Neuron (in vitro differentiated cells): Measurements from ENCODE around the gene SPECC1L.
"Not testable (repeated sequence)": the region's sequence is repeated elsewhere in the genome, so short reads cannot be mapped to it uniquely, and the experiment has no call there.

Source experiments
- H2AFZ ChIP-seq: one replicate; pipeline ENCODE4 v1.6.1; 2013; ENCODE audit warnings: low read depth, mild to moderate bottlenecking, inconsistent platforms, low read length, moderate library complexity
- H3K27me3 ChIP-seq: one replicate; pipeline ENCODE4 v1.6.1; 2013; ENCODE audit warnings: low read length; ENCODE audit not compliant: insufficient read depth
- H3K36me3 ChIP-seq: one replicate; pipeline ENCODE4 v1.6.1; 2013; ENCODE audit warnings: low read length; ENCODE audit not compliant: insufficient read depth
- H3K4me1 ChIP-seq: one replicate; pipeline ENCODE4 v1.6.1; 2013; ENCODE audit warnings: low read length; ENCODE audit not compliant: insufficient read depth
- H3K4me3 ChIP-seq: 2 replicates; pipeline ENCODE4 v1.5.1; 2013; ENCODE audit warnings: mild to moderate bottlenecking, low read length, moderate library complexity
- H3K9me3 ChIP-seq: one replicate; pipeline ENCODE4 v1.6.1; 2013; ENCODE audit warnings: low read length

SPECC1L gene

GRCh38 chr22:24284747-24285203 is 14.1 kb downstream of the SPECC1L start:
- no peaks in the 10 kb centered on the region for H3K27me3 ChIP-seq
- H3K4me1 ChIP-seq, result peaks cover 16% of the 10 kb centered on the region
- H3K36me3 ChIP-seq, result peaks cover 3% of the 10 kb centered on the region
- no peak overlapping the region for H3K4me3 ChIP-seq
- H2AFZ ChIP-seq, result no peak overlapping the region
- H3K9me3 ChIP-seq, result peaks cover 2% of the 10 kb centered on the region

DNA sequence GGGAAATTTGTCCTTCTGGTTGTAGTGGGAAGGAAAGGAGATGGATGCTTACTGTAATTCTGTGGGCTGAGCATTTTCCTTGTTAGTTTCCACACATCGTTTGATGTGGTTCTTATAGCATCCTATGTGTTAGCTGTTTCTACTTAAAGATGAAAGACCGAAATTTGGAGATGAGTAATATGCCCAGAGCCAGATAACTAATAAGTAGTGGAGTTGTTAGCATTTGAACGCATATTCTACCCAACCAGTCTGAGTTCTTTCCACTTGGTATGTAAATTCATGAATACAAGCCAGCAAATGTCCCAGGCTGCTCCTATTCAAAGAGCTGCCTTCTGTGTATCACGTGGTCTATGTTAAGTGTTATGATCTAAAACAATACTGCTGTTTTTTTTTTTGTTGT is 14.6 kb downstream of the SPECC1L start:
- Histone ChIP-seq H3K4me1 (peaks cover 21% of the 10 kb centered on the region), H2AFZ (no peak overlapping the region), H3K9me3 (peaks cover 2% of the 10 kb centered on the region), H3K4me3 (no peak overlapping the region), H3K36me3 (peaks cover 3% of the 10 kb centered on the region), H3K27me3 (no peaks in the 10 kb centered on the region)

DNA sequence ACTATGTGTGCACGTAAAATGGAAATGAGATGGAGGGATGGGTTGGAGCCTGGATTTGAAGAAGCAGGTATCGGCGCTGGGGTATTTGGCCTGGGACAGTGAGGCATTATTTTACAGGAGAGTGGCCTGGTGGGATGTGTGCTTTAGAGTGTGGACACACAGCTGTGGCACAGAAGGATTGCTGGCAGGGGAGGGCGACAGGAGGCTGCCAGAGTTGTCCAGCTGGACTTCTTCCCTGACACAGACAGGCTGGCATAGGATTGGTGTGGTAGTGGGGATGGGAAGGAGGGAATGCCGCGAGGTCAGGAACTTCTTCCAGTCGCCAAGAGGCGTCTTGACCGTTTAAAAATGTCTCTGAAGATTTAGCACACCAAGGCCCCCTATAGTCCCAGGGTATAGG is 16.6 kb downstream of the SPECC1L start:
- not testable (repeated sequence) for H2AFZ ChIP-seq, H3K9me3 ChIP-seq, H3K36me3 ChIP-seq, H3K27me3 ChIP-seq, H3K4me3 ChIP-seq
- peaks cover 20% of the 10 kb centered on the region for H3K4me1 ChIP-seq

GRCh38 chr22:24287801-24288200 is 17.2 kb downstream of the SPECC1L start:
- H3K9me3 ChIP-seq, H3K4me3 ChIP-seq: not testable (repeated sequence)

DNA sequence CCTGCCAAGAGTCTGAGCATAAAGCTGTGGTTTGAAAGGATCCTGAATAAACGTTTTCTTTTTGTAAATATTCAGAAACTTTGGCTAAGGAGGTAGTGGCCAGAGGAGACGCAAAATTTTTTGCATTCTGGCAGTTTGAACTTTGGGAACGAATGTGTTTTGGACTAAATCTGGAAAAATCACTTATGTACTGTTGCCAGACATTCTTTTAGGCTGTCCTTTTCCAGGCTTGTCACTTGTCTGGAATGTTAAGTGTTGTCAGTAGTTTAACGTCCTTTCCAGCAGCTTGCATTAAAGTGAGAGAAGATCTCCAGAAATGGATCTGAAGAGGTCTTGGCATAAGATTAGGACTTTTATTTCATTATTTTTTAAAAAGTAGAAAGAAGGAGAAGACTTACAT is 18.5 kb downstream of the SPECC1L start:
- H3K9me3 ChIP-seq, result no peaks in the 10 kb centered on the region
- peaks cover 20% of the 10 kb centered on the region for H3K4me1 ChIP-seq
- no peak overlapping the region for H2AFZ ChIP-seq
- H3K36me3 ChIP-seq, result peaks cover 3% of the 10 kb centered on the region
- H3K27me3 ChIP-seq, result no peaks in the 10 kb centered on the region
- no peak overlapping the region for H3K4me3 ChIP-seq

More at GRCh38 chr22:24287801-24288200, 17.2 kb downstream of the SPECC1L start:
- peaks cover 20% of the 10 kb centered on the region for H3K4me1 ChIP-seq
- H2AFZ ChIP-seq, H3K36me3 ChIP-seq, H3K27me3 ChIP-seq: not testable (repeated sequence)

- H3K4me1 ChIP-seq, result peaks cover 18% of the 10 kb centered on the region
- no peaks in the 10 kb centered on the region for H3K27me3 ChIP-seq
- peaks cover 3% of the 10 kb centered on the region for H3K36me3 ChIP-seq
- no peaks in the 10 kb centered on the region for H3K9me3 ChIP-seq
- H2AFZ ChIP-seq, result no peak overlapping the region
- H3K4me3 ChIP-seq, result no peak overlapping the region
Observed at GRCh38 chr22:24289741-24290163, 19.1 kb downstream of the SPECC1L start.

- H3K36me3 ChIP-seq, result peaks cover 3% of the 10 kb centered on the region
- no peak overlapping the region for H2AFZ ChIP-seq
- peaks cover 17% of the 10 kb centered on the region for H3K4me1 ChIP-seq
- no peaks in the 10 kb centered on the region for H3K27me3 ChIP-seq
- no peak overlapping the region for H3K4me3 ChIP-seq
- H3K9me3 ChIP-seq, result no peaks in the 10 kb centered on the region
Observed at GRCh38 chr22:24290459-24290858, 19.8 kb downstream of the SPECC1L start.

- no peak overlapping the region for H2AFZ ChIP-seq
- no peaks in the 10 kb centered on the region for H3K9me3 ChIP-seq
- H3K27me3 ChIP-seq, result no peaks in the 10 kb centered on the region
- H3K36me3 ChIP-seq, result no peaks in the 10 kb centered on the region
- H3K4me1 ChIP-seq, result peaks cover 17% of the 10 kb centered on the region
- no peak overlapping the region for H3K4me3 ChIP-seq
Observed at GRCh38 chr22:24291515-24292201, 21.0 kb downstream of the SPECC1L start.

DNA sequence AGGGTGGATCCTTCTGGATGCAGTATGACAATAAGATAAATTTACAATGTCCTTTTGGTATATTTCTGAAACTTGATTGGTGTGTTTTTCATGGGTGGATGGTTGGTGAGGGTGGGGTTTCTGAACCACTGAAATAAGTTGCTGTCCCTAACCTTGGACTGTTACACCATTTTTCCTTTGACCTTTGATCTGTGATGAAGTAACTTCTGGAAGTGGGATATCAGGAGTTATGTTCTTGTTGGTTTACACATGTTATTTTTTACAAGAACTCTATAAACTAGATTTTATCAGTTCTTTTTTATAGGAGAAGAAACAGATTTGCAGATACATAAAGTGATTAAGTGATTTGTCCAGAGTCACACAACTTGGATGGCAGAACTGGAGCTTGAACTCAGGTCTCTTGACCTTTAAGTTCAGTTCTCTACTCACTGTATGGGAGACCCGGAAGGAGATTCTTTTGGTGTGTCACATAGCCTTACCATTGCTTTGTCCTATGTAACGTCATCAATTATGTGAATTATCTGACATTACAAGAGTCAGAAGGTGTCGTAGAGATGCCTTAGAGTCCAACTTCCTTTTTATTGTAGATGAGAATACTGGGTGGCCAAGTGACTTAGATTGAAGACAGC is 21.7 kb downstream of the SPECC1L start:
- H3K9me3 ChIP-seq, H3K27me3 ChIP-seq, H3K36me3 ChIP-seq, H3K4me3 ChIP-seq, H2AFZ ChIP-seq: not testable (repeated sequence)
- H3K4me1 ChIP-seq, result peaks cover 17% of the 10 kb centered on the region

DNA sequence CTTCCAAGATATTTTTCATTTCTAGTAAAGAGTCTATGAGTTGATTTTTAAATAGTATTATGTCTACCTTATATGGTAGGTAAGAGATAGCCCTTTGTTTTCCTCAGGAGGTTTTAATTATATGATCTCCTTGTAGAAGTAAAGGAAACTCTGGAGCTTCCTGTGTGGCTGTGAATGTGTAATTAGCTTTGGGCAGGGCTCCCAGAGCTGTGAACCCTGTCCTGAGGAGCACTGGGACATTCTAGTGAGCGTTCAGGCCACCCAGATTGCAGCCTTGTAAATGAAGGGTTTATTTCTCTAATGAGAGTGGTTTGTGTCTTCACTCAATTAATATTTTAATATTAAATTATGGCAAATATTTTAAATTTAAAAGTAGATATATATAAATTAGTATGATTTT is 24.3 kb downstream of the SPECC1L start:
- not testable (repeated sequence) for H3K27me3 ChIP-seq, H2AFZ ChIP-seq, H3K4me1 ChIP-seq, H3K4me3 ChIP-seq, H3K9me3 ChIP-seq, H3K36me3 ChIP-seq

- not testable (repeated sequence) for H2AFZ ChIP-seq, H3K4me3 ChIP-seq, H3K4me1 ChIP-seq, H3K9me3 ChIP-seq, H3K27me3 ChIP-seq
- peaks cover 19% of the 10 kb centered on the region for H3K36me3 ChIP-seq
Observed at GRCh38 chr22:24298497-24299155, 28.0 kb downstream of the SPECC1L start.

DNA sequence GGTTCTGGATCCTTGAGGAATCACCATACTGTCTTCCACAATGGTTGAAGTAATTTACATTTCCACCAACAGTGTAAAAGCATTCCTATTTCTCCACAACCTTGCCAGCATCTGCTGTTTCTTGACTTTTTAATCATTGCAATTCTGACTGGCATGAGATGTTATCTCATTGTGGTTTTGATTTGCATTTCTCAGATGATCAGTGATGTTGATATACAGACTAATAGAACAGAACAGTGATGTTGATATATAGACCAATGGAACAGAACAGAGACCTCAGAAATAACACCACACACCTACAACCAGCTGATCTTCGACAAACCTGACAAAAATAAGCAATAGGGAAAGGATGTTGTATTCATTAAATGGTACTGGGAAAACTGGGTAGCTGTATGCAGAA is 29.9 kb downstream of the SPECC1L start:
- H3K27me3 ChIP-seq, H3K9me3 ChIP-seq, H3K4me3 ChIP-seq, H3K4me1 ChIP-seq, H2AFZ ChIP-seq: not testable (repeated sequence)
- peaks cover 37% of the 10 kb centered on the region for H3K36me3 ChIP-seq

GRCh38 chr22:24302591-24302990 is 32.0 kb downstream of the SPECC1L start:
- Histone ChIP-seq H3K36me3 (peaks cover 50% of the 10 kb centered on the region), H3K9me3 (peaks cover 19% of the 10 kb centered on the region), H3K27me3 (no peaks in the 10 kb centered on the region), H3K4me1 (no peaks in the 10 kb centered on the region), H3K4me3 (no peak overlapping the region), H2AFZ (no peak overlapping the region)
